Endothelial cell (in vitro differentiated cells): ENCODE data around the gene LRRN2. TPM values are rescaled to one million over a fixed set of nuclear protein-coding genes. Genes with fewer than 3 reads are reported as not detected.

ENCODE experiments used
- DNase-seq: peaks from one replicate; pipeline ENCODE4 v3.0.0; 2021; ENCODE audit warnings: low spot score
- H3K27ac Mint-ChIP-seq: one replicate; pipeline ENCODE4 v1.8.0; 2021; ENCODE audit warnings: mixed read lengths, inconsistent platforms; ENCODE audit not compliant: unreplicated experiment
- H3K27me3 Mint-ChIP-seq: one replicate; pipeline ENCODE4 v1.8.0; 2021; ENCODE audit warnings: mild to moderate bottlenecking, moderate library complexity, mixed read lengths, inconsistent platforms; ENCODE audit not compliant: unreplicated experiment
- H3K36me3 Mint-ChIP-seq: one replicate; pipeline ENCODE4 v1.8.0; 2021; ENCODE audit warnings: mild to moderate bottlenecking, low read depth, mixed read lengths, inconsistent platforms; ENCODE audit not compliant: unreplicated experiment
- H3K4me1 Mint-ChIP-seq: one replicate; pipeline ENCODE4 v1.8.0; 2021; ENCODE audit warnings: mild to moderate bottlenecking, mixed read lengths, inconsistent platforms; ENCODE audit not compliant: unreplicated experiment
- H3K4me3 Mint-ChIP-seq: one replicate; pipeline ENCODE4 v1.8.0; 2021; ENCODE audit warnings: mild to moderate bottlenecking, mixed read lengths, inconsistent platforms; ENCODE audit not compliant: unreplicated experiment
- H3K9me3 Mint-ChIP-seq: one replicate; pipeline ENCODE4 v1.8.0; 2021; ENCODE audit warnings: mixed read lengths, inconsistent platforms; ENCODE audit not compliant: unreplicated experiment
- total RNA-seq: library from RNA; stranded (reverse); fragmentation: NEBNext Ultra II Directional; extraction: Animal tissue kit (Norgen Biotek cat#: 25700); gene quantifications from one replicate; pipeline ENCODE4 v1.2.1, GENCODE V29; 2021; ENCODE audit not compliant: unreplicated experiment
- TF ChIP-seq, protein P1 (sequence below): fragments of 200-600 bp; sonication (generic); IDR thresholded peaks from one replicate; pipeline ENCODE4 v1.5.0; 2021; ENCODE audit warnings: antibody characterized with exemption; ENCODE audit not compliant: unreplicated experiment

The LRRN2 gene
- total RNA-seq, 1 donor from 2014 or later: 71.1 TPM

DNA sequence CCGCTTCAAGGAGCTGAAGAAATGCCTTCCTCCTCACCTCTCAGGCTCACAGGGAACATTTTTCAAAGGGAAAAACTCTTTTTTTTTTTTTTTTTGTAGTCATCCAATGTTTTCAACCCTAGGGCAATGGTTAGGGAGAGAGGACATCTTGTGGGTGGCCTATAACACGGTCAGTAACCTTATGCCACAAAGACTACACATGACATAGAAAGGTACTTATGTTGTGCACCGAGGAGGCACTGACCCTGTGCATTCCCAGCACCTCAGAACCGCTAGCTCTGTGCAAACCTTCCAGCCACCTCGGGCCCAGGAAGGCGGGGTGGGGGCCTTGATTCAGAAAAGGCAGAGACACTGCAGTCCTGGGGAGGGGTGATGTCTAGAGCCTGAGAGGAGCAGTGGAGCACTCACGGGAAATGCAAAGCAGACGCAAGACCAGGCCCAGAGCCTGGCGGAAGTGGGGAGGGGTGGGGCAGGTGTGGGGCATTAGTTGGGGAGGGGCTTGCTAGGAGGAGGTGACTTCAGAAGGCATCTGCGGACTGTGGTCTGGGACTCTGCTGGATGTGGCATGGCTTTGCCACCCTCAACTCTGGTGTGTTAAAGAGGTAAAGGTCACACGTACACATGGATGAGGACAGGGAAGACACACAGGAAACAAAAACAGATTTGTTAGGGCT lies 100.7 kb downstream of the LRRN2 start:
- H3K9me3 Mint-ChIP-seq: no peaks in the 10 kb centered on the region
- H3K36me3 Mint-ChIP-seq: no peaks in the 10 kb centered on the region
- peaks cover 3% of the 10 kb centered on the region for H3K27me3 Mint-ChIP-seq
- H3K27ac Mint-ChIP-seq: no peak overlapping the region
- H3K4me3 Mint-ChIP-seq: no peak overlapping the region
- TF ChIP-seq, protein P1, sequence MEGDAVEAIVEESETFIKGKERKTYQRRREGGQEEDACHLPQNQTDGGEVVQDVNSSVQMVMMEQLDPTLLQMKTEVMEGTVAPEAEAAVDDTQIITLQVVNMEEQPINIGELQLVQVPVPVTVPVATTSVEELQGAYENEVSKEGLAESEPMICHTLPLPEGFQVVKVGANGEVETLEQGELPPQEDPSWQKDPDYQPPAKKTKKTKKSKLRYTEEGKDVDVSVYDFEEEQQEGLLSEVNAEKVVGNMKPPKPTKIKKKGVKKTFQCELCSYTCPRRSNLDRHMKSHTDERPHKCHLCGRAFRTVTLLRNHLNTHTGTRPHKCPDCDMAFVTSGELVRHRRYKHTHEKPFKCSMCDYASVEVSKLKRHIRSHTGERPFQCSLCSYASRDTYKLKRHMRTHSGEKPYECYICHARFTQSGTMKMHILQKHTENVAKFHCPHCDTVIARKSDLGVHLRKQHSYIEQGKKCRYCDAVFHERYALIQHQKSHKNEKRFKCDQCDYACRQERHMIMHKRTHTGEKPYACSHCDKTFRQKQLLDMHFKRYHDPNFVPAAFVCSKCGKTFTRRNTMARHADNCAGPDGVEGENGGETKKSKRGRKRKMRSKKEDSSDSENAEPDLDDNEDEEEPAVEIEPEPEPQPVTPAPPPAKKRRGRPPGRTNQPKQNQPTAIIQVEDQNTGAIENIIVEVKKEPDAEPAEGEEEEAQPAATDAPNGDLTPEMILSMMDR: no peak
- no peak for DNase-seq
- peaks cover 12% of the 10 kb centered on the region for H3K4me1 Mint-ChIP-seq

DNA sequence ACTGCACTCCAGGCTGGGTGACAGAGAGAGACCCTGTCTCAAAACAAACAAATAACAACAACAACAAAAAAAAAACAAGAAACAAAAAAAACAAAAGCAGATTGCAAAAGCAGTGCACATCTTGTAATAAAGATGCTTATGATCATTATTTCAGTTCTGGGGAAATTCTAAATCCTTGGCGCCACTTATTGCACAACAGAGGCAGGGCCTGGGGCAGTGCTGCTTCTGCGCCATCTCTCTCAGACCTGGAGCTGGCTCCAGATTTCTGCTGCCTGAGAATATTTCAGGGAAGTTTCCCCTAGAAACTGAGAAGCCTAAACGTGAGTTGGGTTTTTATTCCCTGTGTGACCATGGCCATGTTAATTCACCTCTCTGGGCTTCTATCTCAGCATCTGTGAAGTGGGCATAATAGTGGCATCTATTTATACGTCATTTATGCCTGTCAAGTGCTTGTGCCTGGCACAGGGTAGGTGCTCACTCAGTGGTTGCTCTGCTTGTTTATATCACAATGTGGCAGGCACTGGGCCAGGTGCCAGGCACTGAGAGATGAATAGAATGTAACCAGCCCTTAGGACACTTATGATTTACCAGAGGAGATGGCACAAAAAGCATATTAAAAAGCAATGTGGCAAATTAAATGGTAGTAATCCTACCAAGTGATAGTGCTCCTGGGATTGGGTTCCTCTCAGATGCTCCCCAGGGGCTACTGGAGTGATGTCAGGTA lies 101.5 kb downstream of the LRRN2 start:
- Mint-ChIP-seq H3K9me3 (no peaks in the 10 kb centered on the region), H3K27ac (no peak overlapping the region), H3K4me3 (no peak overlapping the region), H3K36me3 (no peaks in the 10 kb centered on the region), H3K27me3 (peaks cover 3% of the 10 kb centered on the region), H3K4me1 (peaks cover 12% of the 10 kb centered on the region)
- TF ChIP-seq, protein P1: no peak
- DNase-seq: no peak

DNA sequence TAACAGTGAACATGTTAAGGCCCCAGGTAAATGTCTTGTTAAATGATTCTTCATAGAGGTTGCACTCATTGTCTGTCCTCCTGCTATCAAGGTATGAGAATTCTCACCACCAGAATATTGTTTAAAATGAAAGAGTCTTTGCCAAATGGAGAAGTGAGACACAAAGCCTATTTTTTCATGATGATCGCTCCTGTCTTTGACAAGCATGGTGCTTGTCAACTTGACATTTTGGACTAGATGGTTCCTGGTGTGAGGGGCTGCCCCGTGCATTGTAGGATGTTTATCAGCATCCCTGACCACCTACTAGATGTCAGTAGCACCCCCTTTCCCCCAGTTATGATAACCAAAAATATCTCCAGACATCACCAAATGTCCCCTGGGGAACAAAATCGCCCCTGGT lies 103.8 kb downstream of the LRRN2 start:
- no peak overlapping the region for H3K4me3 Mint-ChIP-seq
- peaks cover 1% of the 10 kb centered on the region for H3K27me3 Mint-ChIP-seq
- TF ChIP-seq, protein P1: no peak
- peaks cover 15% of the 10 kb centered on the region for H3K4me1 Mint-ChIP-seq
- H3K36me3 Mint-ChIP-seq: no peaks in the 10 kb centered on the region
- no peaks in the 10 kb centered on the region for H3K9me3 Mint-ChIP-seq
- H3K27ac Mint-ChIP-seq: no peak overlapping the region
- DNase-seq: no peak

GRCh38 chr1:204580862-204581261 lies 104.7 kb downstream of the LRRN2 start:
- TF ChIP-seq, protein P1: no peak
- Mint-ChIP-seq H3K27ac (no peak overlapping the region), H3K9me3 (no peaks in the 10 kb centered on the region), H3K4me1 (peaks cover 22% of the 10 kb centered on the region), H3K36me3 (no peaks in the 10 kb centered on the region), H3K4me3 (no peak overlapping the region), H3K27me3 (peaks cover 1% of the 10 kb centered on the region)
- DNase-seq: no peak

DNA sequence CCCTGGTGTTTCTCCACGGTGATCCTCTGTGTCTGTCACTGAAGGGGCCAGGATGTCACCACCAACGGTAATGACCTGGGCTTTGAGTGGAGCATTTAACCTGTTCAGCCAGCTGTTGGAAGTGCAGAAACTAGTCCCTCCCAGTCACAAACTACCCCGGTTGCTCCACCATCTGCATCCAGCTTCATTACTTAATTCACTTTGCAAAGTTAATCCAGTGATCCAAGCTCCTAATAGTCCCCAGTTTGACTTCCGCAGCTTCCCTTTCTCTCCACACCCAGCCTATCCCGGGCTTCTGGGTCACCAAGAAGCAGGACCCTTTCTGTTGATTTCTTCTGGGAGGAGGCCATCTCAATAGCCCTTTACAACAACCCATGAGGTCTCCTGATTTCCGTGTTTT lies 105.9 kb downstream of the LRRN2 start:
- Mint-ChIP-seq H3K27me3 (no peaks in the 10 kb centered on the region), H3K4me1 (peaks cover 17% of the 10 kb centered on the region), H3K4me3 (no peak overlapping the region), H3K27ac (no peak overlapping the region), H3K36me3 (no peaks in the 10 kb centered on the region), H3K9me3 (no peaks in the 10 kb centered on the region)
- DNase-seq: no peak
- TF ChIP-seq, protein P1: no peak
